Fibroblast of peridontal ligament (primary cell): ENCODE data around the gene SYT8.
A peak's percentile ranks its signal among the peaks of the same experiment; 100 is the strongest.

Experiments used
- DNase-seq: peaks from one replicate; pipeline ENCODE4 v3.0.0-alpha.2; 2010; ENCODE audit errors: extremely low read depth

The SYT8 gene

DNA sequence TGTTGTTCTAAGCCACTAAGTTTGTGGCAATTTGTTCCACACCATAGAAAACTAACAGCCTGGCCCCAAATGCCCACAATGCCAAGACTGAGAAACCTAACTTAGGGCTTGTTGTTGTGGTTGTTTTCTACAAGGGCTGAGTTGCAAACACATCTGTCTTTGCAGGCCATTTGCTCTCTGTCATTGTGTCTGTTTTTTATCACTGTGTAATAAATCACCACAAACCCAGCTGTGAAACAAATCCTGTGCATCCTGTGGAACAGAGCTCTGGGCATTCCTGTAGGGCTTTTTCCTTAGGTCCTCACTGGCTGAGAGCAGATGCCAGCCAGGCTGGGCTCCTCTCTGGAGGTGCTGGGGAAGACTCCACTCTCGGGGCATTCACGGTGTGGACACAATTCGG is 15.7 kb upstream of the SYT8 start:
- no peak for DNase-seq

DNA sequence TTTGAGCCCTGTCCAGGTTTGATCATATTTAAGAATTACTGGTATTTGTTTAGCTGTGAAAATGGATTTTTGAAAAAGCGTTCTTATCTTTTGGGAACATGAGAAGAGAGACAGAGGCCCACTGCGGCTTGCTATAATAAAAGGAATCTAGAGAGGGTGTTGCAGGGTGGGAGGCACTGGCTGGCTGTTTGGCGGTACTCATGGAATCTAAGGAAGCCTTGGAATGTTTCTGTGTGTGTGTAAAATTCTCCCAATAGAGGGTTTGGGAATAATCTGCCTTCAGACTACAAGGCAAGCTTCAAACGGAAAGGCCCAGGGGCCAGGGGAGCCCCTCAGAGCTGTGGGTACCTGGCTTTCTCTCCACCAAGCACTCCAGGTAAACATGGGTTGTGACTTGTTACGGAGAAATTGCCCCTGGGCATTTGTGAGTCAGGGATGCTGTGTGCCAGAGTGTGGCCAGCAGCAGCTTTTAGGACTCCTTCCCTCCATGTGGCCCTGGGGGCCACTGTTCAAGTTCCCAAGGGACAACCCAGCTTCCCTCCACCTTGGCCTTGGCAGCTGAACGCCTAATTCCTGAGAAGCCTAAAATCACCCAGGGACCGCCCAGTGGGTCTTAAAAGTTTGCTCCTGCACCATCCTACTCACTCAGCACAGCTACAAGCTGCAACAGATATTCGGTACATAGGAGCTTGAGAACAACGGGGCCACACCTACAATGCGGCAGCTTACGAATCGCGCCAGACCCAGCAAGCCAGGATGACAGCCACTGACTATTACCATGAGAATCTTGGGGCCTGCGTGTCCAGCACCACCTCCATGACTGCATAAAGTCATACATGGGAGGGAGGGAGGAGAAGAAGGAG is 14.1 kb upstream of the SYT8 start:
- DNase-seq = peak; percentile 47

DNA sequence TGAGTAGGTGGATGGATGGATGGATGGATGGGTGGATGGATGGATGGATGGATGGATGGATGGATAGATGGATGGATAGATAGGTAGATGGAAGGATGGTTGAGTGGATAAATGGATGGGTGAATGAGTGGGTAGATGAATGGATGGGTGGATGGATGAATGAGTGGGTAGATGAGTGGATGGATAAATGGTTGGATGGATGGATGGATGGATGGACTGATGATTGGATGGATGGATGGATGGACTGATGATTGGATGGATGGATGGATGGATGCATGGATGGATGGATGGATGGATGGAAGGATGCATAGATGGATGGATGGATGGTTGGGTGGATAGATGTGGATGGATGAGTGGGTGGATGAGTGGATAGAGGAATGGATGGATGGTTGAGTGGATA is 13.2 kb upstream of the SYT8 start:
- DNase-seq = no peak

DNA sequence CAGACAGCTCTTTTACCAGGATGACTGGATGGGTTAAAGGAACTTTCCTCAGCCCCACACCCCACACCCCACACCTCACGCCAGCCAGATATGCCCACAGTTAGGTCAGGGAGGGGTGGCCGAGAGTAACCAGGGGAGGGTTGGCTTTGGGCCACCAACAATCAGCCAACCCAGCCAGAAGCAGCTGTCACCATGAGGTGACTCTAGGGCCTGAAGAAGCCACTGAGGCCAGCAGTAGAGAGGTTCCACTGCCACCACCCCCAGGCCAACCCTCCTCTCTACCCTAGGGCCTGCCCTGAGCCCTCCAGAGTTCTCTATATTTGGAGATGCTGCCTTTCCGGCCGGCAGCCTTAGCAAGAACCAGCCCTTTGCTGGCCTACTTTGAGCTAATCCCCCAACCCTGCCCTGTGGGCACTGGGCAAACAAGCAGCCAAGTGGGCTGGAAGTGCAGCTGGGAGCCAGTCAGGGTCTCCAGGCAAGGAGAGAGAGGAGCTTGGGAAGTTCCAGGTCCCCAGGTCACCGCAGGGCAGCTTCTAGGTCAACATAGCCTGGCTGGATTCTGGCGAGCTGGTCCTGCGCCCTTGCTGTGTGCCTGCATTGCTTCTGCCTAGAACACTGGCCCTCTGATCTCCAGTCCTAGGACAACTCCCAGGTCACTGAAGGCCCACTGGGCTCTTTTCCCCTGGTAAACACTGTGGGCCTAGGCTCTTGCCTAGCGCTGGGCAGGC is 12.0 kb upstream of the SYT8 start:
- DNase-seq = no peak

DNA sequence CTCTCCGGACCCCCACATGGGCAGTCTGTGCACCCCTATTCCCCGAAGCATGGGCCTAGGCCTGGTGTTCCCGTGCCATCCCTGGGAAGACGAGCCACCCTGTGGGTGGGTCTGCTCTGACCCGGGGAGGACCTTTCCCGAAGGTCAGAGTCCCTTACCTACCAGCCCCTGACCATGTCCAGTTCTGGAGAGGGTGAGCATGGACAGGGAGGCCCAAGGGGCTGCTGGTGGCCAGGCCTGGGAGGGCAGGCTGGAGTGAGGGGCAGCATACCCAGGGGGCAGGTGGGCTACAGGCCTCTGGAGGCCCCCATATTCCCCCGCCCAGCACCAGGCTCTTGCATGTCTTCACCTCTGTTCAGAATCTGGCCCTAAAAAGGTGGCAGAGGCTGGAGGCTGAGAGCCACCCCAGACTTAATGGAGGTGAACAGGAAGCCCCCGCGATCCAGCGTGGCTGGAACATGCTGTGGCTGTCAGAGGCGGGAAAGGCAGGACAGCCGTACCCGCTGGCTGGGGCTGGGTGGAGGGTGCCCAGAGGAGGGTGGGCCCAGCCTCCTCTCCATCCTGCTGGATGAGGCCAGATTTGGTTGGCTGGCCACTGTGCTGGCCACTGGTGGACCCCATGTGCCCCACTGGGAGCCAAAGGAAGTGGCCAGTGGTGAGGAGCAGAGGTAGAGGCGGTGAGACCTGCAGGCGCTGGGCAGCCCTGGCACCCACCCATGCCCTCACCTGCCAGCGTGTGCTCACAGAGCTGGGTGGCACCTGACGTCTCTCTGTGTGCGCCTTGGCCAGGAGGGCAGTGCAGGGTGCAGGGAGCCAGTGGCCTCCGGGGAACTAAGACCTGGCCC is 11.2 kb upstream of the SYT8 start:
- no peak for DNase-seq

DNA sequence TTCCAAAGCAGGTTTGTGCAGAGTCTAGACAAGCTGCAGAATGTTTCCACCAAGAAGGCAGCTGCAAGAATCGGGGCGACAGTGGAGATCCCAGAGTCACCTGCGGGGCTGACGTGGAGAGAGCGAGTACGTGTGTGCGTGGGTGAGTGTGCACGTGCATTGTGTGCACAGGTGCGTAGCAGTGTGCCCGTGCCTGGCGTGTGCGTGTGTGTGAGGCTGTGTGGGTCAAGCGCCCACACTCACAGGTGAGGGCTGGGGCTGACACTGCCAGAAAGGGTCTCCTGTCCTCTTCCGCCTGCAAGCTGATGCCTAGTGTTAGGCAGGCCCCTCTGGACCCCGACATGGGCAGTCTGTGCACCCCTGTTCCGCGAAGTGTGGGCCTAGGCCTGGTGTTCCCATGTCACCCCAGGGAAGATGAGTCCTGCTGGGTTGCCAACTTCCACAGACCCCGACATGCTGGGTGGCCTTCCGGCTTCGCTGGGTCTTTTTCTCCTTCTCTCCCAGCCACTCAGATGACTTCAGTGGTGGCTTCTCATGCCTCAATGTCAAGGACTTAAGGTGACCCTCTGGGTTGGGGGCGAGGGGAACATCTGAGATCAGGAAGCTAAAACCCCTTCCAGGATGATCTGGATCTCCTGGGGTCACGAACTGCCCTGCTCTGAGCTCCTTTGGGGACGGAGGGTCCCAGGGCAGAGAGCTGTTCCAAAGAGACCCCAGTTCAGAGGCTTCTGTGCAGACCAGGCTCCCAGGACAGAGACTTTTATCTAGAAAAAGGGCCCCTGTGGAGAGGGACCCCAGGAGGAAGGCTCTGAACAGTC is 10.4 kb upstream of the SYT8 start:
- no peak for DNase-seq

DNA sequence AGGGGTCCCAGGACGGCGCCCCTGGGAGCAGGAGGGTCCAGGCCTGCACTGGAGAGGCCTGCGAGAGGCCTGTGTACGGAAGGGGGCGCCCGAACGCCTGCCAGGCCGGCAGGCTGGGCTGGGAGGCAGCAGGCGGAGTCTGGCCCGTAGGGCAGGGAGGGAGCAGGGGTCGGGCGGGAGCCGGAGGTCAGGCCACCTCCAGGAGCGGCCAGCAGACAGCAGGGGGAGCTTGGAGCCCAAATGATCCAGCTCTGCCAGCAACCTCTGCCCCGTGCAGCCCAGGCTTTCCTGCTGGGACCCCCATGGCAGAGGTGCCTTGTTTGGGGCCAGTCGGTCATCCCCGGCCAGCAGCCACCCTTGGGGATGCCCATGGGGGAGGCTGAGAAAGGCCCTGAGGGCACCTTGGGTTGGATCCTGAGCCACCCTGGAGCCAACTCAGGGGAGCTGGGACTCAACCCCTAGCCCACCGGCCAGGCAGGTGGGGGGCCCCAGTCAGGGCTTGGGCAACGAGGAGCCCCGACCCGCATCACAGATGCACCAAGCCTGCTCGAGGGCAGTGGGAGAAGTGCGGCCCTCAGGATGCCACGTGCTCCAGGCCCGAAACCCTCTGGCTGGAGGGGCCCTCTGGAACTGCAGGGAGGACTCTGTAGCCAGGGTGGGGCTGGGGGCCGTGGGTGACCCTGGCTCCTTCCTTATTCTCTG is 9.6 kb upstream of the SYT8 start:
- no peak for DNase-seq

DNA sequence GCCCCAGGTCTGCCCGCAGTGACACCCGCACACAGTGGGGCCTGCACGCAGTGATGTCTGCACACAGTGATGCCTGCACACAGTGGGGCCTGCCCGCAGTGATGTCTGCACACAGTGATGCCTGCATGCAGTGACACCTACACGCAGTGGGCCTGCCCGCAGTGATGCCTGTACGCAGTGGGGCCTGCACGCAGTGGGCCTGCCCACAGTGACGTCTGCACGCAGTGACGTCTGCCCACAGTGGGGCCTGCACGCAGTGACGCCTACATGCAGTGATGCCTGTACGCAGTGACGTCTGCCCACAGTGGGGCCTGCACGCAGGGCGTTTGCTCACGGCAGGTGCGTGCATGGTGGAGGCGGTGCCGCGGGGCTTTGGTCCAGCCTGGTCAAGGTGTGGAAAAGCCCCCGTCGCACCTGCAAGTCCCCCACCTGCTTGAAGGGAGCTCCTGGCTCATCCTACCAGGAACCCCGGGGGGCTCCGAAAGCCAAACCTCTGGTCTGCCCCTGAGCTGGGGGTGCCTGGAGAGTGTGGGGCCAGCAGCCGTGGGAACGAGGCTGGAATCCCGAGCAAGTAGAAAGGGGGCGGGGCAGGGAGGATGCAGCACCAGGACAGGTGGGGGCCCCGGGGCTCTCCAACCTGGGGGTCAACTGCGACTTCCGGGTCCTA is 8.9 kb upstream of the SYT8 start:
- DNase-seq = no peak

DNA sequence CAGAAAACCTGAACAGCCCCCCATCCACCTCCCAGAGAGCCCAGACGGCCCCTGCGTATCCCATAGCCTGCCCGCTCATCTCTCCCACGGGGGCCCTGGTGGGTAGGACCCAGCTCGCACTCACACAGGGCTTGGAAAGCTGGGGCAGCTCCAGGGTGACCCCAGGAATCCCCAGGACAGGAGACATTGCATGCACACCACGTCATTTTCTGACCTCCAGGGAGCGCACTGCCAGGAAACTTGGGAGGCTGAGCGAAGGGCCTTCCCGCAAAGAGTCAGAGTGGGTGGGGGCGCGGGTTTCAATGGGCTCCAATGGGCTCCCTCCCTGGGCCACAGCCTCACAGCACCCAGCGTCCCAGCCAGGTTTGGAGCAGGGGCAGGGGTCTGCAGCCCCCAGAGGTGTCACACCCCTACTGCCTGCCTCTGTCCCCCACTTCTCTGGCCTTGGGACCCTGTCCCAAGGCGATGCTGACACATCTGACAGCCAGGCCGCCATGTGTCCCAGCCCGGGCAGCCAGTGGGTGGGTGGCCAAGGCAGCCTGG is 8.2 kb upstream of the SYT8 start:
- DNase-seq = peak; percentile 71

DNA sequence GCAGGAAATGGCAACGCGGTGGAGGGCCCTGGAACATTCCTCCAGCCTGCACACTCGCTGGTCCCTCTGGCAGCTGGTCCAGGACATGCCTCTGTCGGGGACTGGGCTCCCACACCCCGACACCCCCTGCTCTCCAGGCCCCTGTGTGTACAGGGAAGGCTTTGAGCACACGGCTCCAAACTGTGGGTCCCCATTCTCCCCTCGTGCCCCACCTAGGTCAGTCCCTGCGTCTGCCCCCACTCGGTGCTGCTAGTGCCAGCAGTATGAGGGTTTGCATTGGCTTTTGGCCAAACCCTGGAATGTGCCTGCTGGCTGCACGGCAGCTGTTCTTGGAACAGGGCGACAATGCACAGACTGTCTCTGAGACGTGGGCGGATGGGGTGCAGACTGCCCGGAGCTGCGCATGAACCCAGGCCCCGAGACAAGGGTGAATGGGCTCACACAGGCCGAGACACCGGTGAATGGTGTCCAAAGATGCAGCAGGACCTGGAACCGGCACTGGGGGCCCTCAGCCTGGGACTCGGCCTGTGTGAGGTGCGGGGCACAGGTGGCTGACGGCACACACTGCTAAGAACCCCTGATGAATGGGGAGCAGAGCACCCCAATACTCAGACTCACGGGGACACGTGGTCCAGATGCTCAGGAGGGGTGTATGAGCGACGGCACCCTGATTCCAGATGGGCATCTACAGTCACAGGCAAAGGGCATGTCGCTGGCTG is 7.5 kb upstream of the SYT8 start:
- DNase-seq = peak; percentile 78

DNA sequence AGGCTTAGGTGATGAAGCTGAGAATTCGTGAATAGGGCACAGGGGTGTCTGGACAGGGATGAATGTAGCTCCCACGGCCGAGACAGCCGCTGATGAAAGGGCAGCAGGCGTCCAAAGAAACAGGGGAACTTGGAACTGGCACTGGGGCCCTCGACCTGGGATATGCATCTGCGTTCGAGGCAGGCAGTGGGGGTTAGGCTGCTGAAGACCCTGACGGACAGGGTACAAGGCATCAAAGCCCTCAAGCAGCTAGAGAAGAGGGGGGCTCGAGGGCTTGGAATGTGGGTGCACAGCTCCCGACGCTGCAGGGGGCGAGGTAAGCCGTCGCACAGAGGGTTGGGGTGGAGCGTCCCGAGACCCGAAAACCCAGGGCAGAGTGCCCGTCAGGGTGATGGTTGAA is 6.9 kb upstream of the SYT8 start:
- DNase-seq = no peak

DNA sequence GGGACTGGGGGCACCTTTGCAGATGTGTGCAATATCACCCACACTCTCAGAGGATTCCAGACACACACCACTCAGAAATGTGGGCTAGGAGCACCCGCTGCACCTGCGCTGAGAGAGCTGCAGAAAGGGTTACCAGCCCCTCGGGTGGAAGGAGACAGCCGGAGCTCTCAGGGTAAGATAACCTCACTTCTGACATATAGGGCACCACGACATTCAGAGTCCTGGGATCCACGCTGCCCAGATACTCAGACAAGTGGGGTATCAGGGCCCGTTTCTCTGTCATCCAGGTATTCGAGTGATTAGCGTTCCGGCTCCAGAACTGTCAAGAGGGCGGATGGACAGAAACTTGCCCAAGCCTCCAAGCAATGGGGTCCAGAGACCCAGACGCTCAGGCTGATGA is 6.2 kb upstream of the SYT8 start:
- DNase-seq = no peak

DNA sequence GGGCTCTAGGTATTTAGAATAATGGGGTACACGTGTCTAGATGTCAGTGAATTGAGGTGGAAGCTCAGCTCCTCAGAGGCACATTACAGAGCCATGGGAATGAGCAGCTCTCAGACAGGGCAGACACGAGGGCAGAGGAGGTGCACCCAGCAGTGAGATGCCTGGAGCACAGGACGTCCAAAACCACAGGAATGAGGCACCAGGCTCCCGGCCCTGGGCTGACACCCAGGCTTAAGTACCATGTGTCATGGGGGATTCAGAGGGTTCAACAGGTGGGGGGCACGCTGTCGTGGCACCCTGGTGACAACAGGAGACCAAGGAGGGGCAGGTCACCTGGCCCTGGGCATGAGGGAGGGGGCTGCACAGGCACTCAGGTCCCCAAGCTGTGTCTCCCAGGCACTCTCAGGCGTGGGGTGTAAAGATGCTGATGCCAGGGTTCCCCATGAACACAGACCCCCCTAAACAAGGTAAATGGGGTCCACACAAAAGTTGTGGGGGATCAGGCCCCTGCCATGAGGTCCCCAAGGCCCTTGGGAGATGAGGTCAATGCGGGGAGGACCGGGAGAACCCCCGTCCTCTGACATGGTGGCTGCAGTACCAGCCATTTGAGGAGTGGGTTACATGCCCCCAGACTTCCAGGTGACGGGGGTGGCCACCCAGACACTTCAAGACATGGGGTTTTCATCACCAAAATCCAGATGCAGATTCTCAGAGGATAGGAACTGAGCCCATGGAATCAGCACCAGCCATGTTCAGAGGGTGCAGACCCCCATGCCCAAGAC is 5.6 kb upstream of the SYT8 start:
- peak; percentile 33 for DNase-seq

DNA sequence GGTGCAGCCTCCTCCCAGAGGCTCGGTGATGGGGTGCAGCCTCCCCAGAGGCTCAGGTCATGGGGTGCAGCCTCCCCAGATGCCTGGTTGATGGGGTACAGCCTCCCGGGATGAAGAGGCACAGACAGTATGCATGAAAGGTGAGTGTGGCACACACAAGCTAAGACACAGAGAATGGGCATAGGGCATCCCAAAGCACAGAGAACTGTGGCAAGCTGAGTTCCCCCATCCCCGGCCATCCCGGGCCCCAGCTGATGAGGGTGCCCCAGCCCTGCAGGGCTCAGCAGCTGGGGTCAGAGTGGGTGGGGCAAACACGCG is 4.8 kb upstream of the SYT8 start:
- no peak for DNase-seq

DNA sequence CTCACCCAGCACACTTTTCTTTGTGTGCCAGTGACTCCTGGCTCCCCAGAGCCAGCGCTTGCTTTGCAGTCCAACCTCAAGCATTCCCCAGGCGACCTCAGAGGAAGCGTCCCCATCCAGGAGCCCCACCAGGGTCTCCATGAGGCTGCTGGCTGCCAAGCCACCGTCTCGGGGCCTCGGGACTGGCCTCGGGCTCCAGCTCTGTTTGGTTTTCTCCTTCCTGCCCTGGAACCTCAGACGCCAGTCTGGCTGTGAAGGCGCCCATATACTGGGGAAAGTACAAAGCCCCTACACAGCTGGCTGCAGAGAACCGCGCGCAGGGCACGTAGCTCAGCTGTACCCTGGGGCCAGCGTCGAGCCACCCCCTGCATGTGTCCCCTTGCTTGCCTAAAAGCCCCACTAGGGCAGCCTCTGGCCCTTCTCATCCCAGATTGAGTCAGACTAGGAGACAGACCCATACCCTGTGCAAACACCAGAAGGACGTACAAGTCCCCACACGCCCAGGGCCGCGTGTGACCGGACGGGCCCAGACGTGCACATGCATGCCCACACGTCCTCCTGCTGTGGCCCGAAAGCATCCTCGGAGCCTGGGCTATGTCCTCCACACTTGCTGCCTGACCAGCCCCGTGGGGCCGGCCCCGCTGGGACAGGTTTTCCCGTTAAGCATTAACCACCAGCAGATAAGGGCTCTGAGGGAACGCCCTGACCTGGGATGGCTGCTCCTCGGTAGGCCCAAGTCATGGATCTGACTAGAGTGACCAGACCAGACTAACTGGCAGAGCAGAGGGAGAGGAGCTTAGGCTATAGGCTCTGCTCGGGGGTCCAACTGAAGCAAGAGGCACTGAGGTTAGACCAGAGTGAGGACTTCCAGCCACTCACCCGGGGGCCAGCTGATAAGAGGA is 4.2 kb upstream of the SYT8 start:
- DNase-seq = no peak

DNA sequence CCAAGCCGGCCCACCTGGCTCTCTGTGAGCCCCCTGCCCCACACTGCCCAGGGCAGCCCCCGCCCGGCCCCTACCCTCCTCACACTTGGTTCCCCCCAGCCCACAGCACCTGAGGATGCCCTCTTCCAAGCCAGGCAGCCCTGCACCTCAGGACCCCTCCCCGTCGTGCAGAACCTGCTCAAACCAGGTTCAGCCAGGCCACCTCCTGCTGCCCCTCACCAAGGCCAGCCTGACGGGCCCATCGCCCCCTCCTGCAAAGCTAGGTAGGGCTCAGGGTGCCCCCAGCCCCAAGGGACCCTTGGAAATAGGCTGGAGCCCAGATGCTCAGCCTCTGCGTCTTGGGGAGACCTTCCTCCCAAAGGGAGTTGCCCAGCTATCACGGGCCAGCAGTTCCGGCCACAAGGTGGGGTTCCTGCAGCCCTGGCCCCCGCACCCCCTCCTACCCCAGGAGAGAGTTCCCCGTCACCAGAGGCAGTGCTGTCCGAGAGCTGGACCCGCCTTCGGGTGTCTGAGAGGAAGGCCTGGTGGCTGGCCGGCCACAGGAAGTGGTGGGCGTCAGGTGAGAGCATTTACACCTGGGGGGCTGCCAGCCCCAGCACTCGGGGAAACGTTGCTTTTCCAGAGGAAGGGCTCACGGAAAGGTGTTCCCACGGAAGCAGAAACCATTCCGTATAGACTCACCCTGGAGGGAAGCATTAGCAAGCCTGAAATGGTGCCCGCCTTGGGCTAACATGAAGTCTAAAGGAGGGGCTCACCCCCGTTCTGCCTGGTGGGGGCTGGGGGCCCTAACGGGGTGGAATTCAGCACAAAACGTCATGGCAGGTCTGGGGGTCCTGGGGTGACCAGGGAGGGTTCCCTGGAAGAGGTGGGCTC is 3.2 kb upstream of the SYT8 start:
- no peak for DNase-seq
